Trophoblast cell (in vitro differentiated cells and primary cell): ENCODE measurements around the gene NFX1.

Source experiments
- DNase-seq, 2 donors: peaks; one replicate each; pipeline ENCODE4 v3.0.0-alpha.2; 2016
- H2AFZ ChIP-seq: 2 replicates; pipeline ENCODE4 v1.6.1; 2013; ENCODE audit warnings: low read length, moderate library complexity, mild to moderate bottlenecking; ENCODE audit not compliant: insufficient read depth, poor library complexity
- H2AK5ac ChIP-seq: 2 replicates; pipeline ENCODE4 v1.6.1; 2013; ENCODE audit warnings: mild to moderate bottlenecking, low read length
- H2BK120ac ChIP-seq: 2 replicates; pipeline ENCODE4 v1.6.1; 2013; ENCODE audit warnings: low read length, mild to moderate bottlenecking, moderate library complexity; ENCODE audit not compliant: insufficient read depth, poor library complexity
- H2BK12ac ChIP-seq: 2 replicates; pipeline ENCODE4 v1.6.1; 2013; ENCODE audit warnings: mild to moderate bottlenecking, low read length, moderate library complexity
- H2BK5ac ChIP-seq: 2 replicates; pipeline ENCODE4 v1.6.1; 2013; ENCODE audit warnings: low read length, low read depth, moderate library complexity, mild to moderate bottlenecking; ENCODE audit not compliant: poor library complexity
- H3K14ac ChIP-seq: 2 replicates; pipeline ENCODE4 v1.6.1; 2013; ENCODE audit warnings: mild to moderate bottlenecking, low read length
- H3K18ac ChIP-seq: 2 replicates; pipeline ENCODE4 v1.6.1; 2013; ENCODE audit warnings: mild to moderate bottlenecking, low read length
- H3K23ac ChIP-seq: 2 replicates; pipeline ENCODE4 v1.6.1; 2013; ENCODE audit warnings: low read length
- H3K27ac ChIP-seq: 2 replicates; pipeline ENCODE4 v1.5.1; 2013; ENCODE audit warnings: low read depth, mild to moderate bottlenecking, inconsistent platforms, low read length, moderate library complexity
- H3K27me3 ChIP-seq: 2 replicates; pipeline ENCODE4 v1.6.1; 2013; ENCODE audit warnings: inconsistent platforms, mild to moderate bottlenecking, low read length, moderate library complexity; ENCODE audit not compliant: insufficient read depth
- H3K36me3 ChIP-seq, 2 experiments: 1 replicate in 1 of 2; 2 replicates in 1 of 2; pipeline ENCODE4 v1.6.1; 2013; ENCODE audit warnings: low read length in 2 of 2, mild to moderate bottlenecking in 2 of 2, moderate library complexity in 1 of 2; ENCODE audit not compliant: insufficient read depth in 2 of 2, control insufficient read depth in 1 of 2
- H3K4ac ChIP-seq: 2 replicates; pipeline ENCODE4 v1.6.1; 2013; ENCODE audit warnings: low read depth, mild to moderate bottlenecking, low read length, moderate library complexity
- H3K4me1 ChIP-seq, 2 experiments: 1 replicate in 1 of 2; 2 replicates in 1 of 2; pipeline ENCODE4 v1.6.1; 2013; ENCODE audit warnings: low read length in 2 of 2, mild to moderate bottlenecking in 2 of 2, moderate library complexity in 1 of 2; ENCODE audit not compliant: insufficient read depth in 2 of 2, control insufficient read depth in 1 of 2
- H3K4me2 ChIP-seq: 2 replicates; pipeline ENCODE4 v1.6.1; 2013; ENCODE audit warnings: inconsistent platforms, mild to moderate bottlenecking, low read length, moderate library complexity
- H3K4me3 ChIP-seq: 2 replicates; pipeline ENCODE4 v1.5.1; 2013; ENCODE audit warnings: mild to moderate bottlenecking, low read depth, low read length, inconsistent platforms
- H3K79me1 ChIP-seq: one replicate; pipeline ENCODE4 v1.6.1; 2013; ENCODE audit warnings: low read length
- H3K79me2 ChIP-seq: 2 replicates; pipeline ENCODE4 v1.6.1; 2013; ENCODE audit warnings: low read length, mild to moderate bottlenecking; ENCODE audit not compliant: control insufficient read depth, insufficient read depth, poor library complexity
- H3K9ac ChIP-seq: 2 replicates; pipeline ENCODE4 v1.6.1; 2013; ENCODE audit warnings: mild to moderate bottlenecking, low read length
- H3K9me3 ChIP-seq: 2 replicates; pipeline ENCODE4 v1.6.1; 2013; ENCODE audit warnings: low read depth, mild to moderate bottlenecking, control low read depth, inconsistent platforms, low read length; ENCODE audit not compliant: insufficient read depth
- H4K12ac ChIP-seq: 2 replicates; pipeline ENCODE4 v1.6.1; 2013; ENCODE audit warnings: low read depth, mild to moderate bottlenecking, low read length, moderate library complexity
- H4K8ac ChIP-seq: 2 replicates; pipeline ENCODE4 v1.6.1; 2013; ENCODE audit warnings: low read depth, mild to moderate bottlenecking, low read length, moderate library complexity
- H4K91ac ChIP-seq: one replicate; pipeline ENCODE4 v1.6.1; 2013; ENCODE audit warnings: low read depth, mild to moderate bottlenecking, low read length, moderate library complexity
- whole genome bisulfite sequencing: extraction: QIAGEN DNeasy Blood & Tissue Kit; methylation state at CpG from one replicate; pipeline ENCODE4 v1.1.7; 2013; ENCODE audit warnings: missing lambda C conversion rate; ENCODE audit not compliant: insufficient read length, insufficient coverage; ENCODE audit errors: extremely low coverage; 5-methylcytosine and 5-hydroxymethylcytosine counted together

NFX1 gene

DNA sequence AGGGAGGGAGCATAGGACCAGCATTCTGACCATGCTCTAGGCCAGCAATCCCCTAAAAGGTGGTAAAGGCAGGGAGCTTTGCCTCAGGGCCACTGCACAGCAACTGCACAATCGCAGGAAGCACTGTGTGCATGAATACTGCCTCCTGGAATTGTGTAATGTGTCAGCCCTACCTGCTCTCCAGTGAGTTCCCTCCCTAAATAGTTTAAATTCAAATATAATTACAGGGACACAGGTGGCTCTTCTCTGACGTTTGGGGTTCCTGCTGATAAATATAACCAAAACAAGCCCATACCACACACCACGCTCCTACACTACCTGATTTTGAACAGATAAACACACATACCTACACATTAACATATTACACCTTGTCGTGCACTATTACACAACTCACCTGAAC is 34.8 kb upstream of the NFX1 start:
- Histone ChIP-seq H3K36me3 (peaks cover 17 to 50% of the 10 kb centered on the region in 2 experiments), H3K18ac (no peak overlapping the region), H3K79me1 (no peaks in the 10 kb centered on the region), H3K27ac (no peak overlapping the region), H3K9ac (no peak overlapping the region), H4K91ac (no peak overlapping the region), H2AFZ (no peak overlapping the region), H3K14ac (no peak overlapping the region), H2BK12ac (no peak overlapping the region), H3K27me3 (no peaks in the 10 kb centered on the region), H3K4me1 (no peaks in the 10 kb centered on the region), H3K4ac (no peak overlapping the region), H3K79me2 (peaks cover 2% of the 10 kb centered on the region), H2BK120ac (no peak overlapping the region), H3K4me3 (no peak overlapping the region), H2BK5ac (no peak overlapping the region), H2AK5ac (no peak overlapping the region), H3K23ac (no peak overlapping the region), H4K12ac (no peak overlapping the region), H3K9me3 (peaks cover 3% of the 10 kb centered on the region), H3K4me2 (no peak overlapping the region), H4K8ac (no peak overlapping the region)
- 100% methylated on average over 2 of the region's 4 CpGs for WGBS
- DNase-seq, result peak; percentile 94

DNA sequence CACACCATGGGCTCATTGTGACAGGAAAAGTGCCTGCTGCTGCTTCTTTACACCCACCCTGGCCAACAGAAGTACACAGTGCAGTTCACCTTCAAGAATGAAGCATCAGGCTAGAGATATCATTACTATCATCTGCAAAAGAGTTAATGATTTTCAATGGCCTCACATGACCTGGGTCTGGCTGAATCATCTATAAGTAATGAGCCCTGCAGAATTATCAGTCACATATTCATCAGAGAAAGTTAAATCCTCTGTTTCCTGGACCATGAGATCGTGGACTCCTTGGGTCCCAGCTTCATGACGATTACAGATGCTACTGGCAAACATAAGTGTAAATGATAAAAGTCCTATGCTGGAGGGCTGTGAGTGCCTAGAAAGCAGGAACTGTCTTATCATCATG is 34.1 kb upstream of the NFX1 start:
- no peak overlapping the region for H3K18ac ChIP-seq
- no peak overlapping the region for H2AFZ ChIP-seq
- H3K4me1 ChIP-seq, result no peaks in the 10 kb centered on the region
- no peak overlapping the region for H2AK5ac ChIP-seq
- no peak overlapping the region for H2BK12ac ChIP-seq
- no peak overlapping the region for H3K4ac ChIP-seq
- H3K9ac ChIP-seq, result no peak overlapping the region
- no peak overlapping the region for H4K8ac ChIP-seq
- H4K12ac ChIP-seq, result no peak overlapping the region
- no peak overlapping the region for H3K27ac ChIP-seq
- peaks cover 17 to 50% of the 10 kb centered on the region in 2 experiments for H3K36me3 ChIP-seq
- WGBS, result no CpG with 5 or more reads among the region's 2 CpGs
- H2BK5ac ChIP-seq, result no peak overlapping the region
- no peak overlapping the region for H3K4me2 ChIP-seq
- H3K9me3 ChIP-seq, result peaks cover 3% of the 10 kb centered on the region
- H3K79me2 ChIP-seq, result peaks cover 2% of the 10 kb centered on the region
- H2BK120ac ChIP-seq, result no peak overlapping the region
- DNase-seq, result no peak
- H3K79me1 ChIP-seq, result no peaks in the 10 kb centered on the region
- H4K91ac ChIP-seq, result no peak overlapping the region
- no peaks in the 10 kb centered on the region for H3K27me3 ChIP-seq
- no peak overlapping the region for H3K14ac ChIP-seq
- no peak overlapping the region for H3K4me3 ChIP-seq
- no peak overlapping the region for H3K23ac ChIP-seq

DNA sequence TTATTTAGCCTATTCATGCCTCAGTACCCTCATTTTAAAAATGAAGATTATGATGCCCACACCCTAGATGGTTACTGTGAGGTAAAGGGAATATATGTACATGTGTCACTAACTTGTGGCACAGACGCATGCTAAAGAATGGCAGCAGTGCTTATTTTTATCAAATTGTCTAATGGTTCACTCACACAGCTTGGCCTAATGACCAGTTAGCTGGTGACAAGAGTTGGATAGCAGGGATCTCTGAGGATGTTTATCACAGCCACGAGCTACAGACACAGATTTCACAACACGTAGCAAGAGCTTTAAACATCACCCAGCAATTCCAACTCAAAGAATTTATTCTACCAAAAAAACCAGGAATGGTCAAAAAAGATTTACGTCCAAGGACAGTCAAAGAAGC is 33.0 kb upstream of the NFX1 start:
- no peak overlapping the region for H3K23ac ChIP-seq
- H3K14ac ChIP-seq, result no peak overlapping the region
- no peak overlapping the region for H2BK120ac ChIP-seq
- H3K9ac ChIP-seq, result no peak overlapping the region
- H2AFZ ChIP-seq, result no peak overlapping the region
- H4K12ac ChIP-seq, result no peak overlapping the region
- H3K4ac ChIP-seq, result no peak overlapping the region
- H3K27me3 ChIP-seq, result no peaks in the 10 kb centered on the region
- WGBS, result no CpG with 5 or more reads among the region's 4 CpGs
- H3K4me3 ChIP-seq, result no peak overlapping the region
- H2AK5ac ChIP-seq, result no peak overlapping the region
- no peaks in the 10 kb centered on the region for H3K4me1 ChIP-seq
- peaks cover 3% of the 10 kb centered on the region for H3K9me3 ChIP-seq
- no peak for DNase-seq
- H4K91ac ChIP-seq, result no peak overlapping the region
- H3K36me3 ChIP-seq, result peaks cover 17 to 50% of the 10 kb centered on the region in 2 experiments
- no peak overlapping the region for H3K18ac ChIP-seq
- H2BK12ac ChIP-seq, result no peak overlapping the region
- no peak overlapping the region for H3K27ac ChIP-seq
- H3K4me2 ChIP-seq, result no peak overlapping the region
- no peak overlapping the region for H2BK5ac ChIP-seq
- peaks cover 2% of the 10 kb centered on the region for H3K79me2 ChIP-seq
- H4K8ac ChIP-seq, result no peak overlapping the region
- no peaks in the 10 kb centered on the region for H3K79me1 ChIP-seq

- Histone ChIP-seq H3K9me3 (peaks cover 2% of the 10 kb centered on the region), H2BK12ac (no peak overlapping the region), H3K27me3 (no peaks in the 10 kb centered on the region), H2AK5ac (no peak overlapping the region), H2BK120ac (no peak overlapping the region), H3K9ac (no peak overlapping the region), H3K14ac (no peak overlapping the region), H3K4me3 (no peak overlapping the region), H3K4ac (no peak overlapping the region), H3K27ac (no peak overlapping the region), H2AFZ (no peak overlapping the region), H3K79me2 (peaks cover 16% of the 10 kb centered on the region), H3K4me1 (peaks cover 5 to 7% of the 10 kb centered on the region in 2 experiments), H3K4me2 (no peak overlapping the region), H3K36me3 (peaks cover 6 to 31% of the 10 kb centered on the region in 2 experiments), H3K18ac (no peak overlapping the region), H3K23ac (no peak overlapping the region), H2BK5ac (no peak overlapping the region), H3K79me1 (peaks cover 13% of the 10 kb centered on the region), H4K91ac (no peak overlapping the region), H4K12ac (no peak overlapping the region), H4K8ac (no peak overlapping the region)
- DNase-seq, result no peak
- WGBS, result no CpG with 5 or more reads among the region's 1 CpG
Measured at GRCh38 chr9:33260372-33260771, 29.9 kb upstream of the NFX1 start.
